Glomerular visceral epithelial cell (primary cell): Measurements from ENCODE around the gene CSF1.
"Not testable (repeated sequence)": the region's sequence is repeated elsewhere in the genome, so short reads cannot be mapped to it uniquely, and the experiment has no call there.

ENCODE experiments used
- DNase-seq: peaks from one replicate; pipeline ENCODE4 v3.0.0-alpha.2; 2016; ENCODE audit errors: extremely low spot score

The CSF1 gene

GRCh38 chr1:109910123-109910962 lies at the start of gene CSF1:
Gene CSF1, plus strand, starts transcription at chr1:109910849. Its CDS starts 175 bp downstream, at chr1:109911024.
- peak; percentile 87 for DNase-seq

- DNase-seq: not testable (repeated sequence)
These were observed 49.0 kb upstream of the CSF1 start for GRCh38 chr1:109861616-109862015.

- no peak for DNase-seq
These were observed 47.0 kb upstream of the CSF1 start for GRCh38 chr1:109863667-109864046.

GRCh38 chr1:109864047-109864822 lies 46.4 kb upstream of the CSF1 start:
- no peak for DNase-seq

GRCh38 chr1:109864930-109865612 lies 45.6 kb upstream of the CSF1 start:
- no peak for DNase-seq

- no peak for DNase-seq
These were observed 44.6 kb upstream of the CSF1 start for GRCh38 chr1:109866071-109866470.

- DNase-seq: peak; percentile 25
These were observed 37.1 kb upstream of the CSF1 start for GRCh38 chr1:109873278-109874175.

- no peak for DNase-seq
These were observed 36.2 kb upstream of the CSF1 start for GRCh38 chr1:109874445-109874844.

GRCh38 chr1:109875874-109876273 lies 34.8 kb upstream of the CSF1 start:
- no peak for DNase-seq

GRCh38 chr1:109876617-109877316 lies 33.9 kb upstream of the CSF1 start:
- peak; percentile 58 for DNase-seq

GRCh38 chr1:109877317-109877771 lies 33.3 kb upstream of the CSF1 start:
- peak; percentile 97 for DNase-seq

GRCh38 chr1:109877776-109878175 lies 32.9 kb upstream of the CSF1 start:
- DNase-seq: no peak

- no peak for DNase-seq
These were observed 32.0 kb upstream of the CSF1 start for GRCh38 chr1:109878531-109879104.

- not testable (repeated sequence) for DNase-seq
These were observed 31.3 kb upstream of the CSF1 start for GRCh38 chr1:109879371-109879770.

GRCh38 chr1:109879881-109880525 lies 30.6 kb upstream of the CSF1 start:
- no peak for DNase-seq

GRCh38 chr1:109880971-109881894 lies 29.4 kb upstream of the CSF1 start:
- DNase-seq: peak; percentile 22

- no peak for DNase-seq
These were observed 28.8 kb upstream of the CSF1 start for GRCh38 chr1:109881906-109882287.
